ENCODE measurements around the gene PMVK.

GRCh38 chr1:154964359-154964758, 27.8 kb upstream of the PMVK start:
- no peak for TF ChIP-seq CTCF (conservative IDR thresholded peaks at IDR 0.05; ENCODE audit: low read depth, low read length)
- TF ChIP-seq EZH2phosphoT487 (IDR thresholded peaks at IDR 0.05; ENCODE audit: borderline replicate concordance, low read length): no peak
